Measurements from ENCODE around the gene JUNB. TPM values are rescaled to one million over a fixed set of nuclear protein-coding genes. Genes with fewer than 3 reads are reported as not detected.

The JUNB gene
- 107 TPM for total RNA-seq
- polyA plus RNA-seq, result 545 TPM

DNA sequence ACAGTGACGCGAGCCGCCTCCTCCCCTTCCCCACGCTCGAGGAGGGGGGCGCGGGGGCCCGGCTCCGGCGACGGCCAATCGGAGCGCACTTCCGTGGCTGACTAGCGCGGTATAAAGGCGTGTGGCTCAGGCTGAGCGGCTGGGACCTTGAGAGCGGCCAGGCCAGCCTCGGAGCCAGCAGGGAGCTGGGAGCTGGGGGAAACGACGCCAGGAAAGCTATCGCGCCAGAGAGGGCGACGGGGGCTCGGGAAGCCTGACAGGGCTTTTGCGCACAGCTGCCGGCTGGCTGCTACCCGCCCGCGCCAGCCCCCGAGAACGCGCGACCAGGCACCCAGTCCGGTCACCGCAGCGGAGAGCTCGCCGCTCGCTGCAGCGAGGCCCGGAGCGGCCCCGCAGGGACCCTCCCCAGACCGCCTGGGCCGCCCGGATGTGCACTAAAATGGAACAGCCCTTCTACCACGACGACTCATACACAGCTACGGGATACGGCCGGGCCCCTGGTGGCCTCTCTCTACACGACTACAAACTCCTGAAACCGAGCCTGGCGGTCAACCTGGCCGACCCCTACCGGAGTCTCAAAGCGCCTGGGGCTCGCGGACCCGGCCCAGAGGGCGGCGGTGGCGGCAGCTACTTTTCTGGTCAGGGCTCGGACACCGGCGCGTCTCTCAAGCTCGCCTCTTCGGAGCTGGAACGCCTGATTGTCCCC is at the start of gene JUNB:
TSS of gene JUNB (plus strand) at position 142 of the 706 bp plus-strand sequence. CDS start at position 428, 286 bp downstream.
- peak within 1 kb of the TSS; percentile 98 for H3K27ac ChIP-seq (ENCODE audit: low read depth)
- no peaks in the 10 kb centered on the region for H3K4me1 ChIP-seq (ENCODE audit: insufficient read depth)
- no peaks in the 10 kb centered on the region for H3K36me3 ChIP-seq (ENCODE audit: insufficient read depth)
- WGBS, result under 1% methylated on average over 73 of the region's 73 CpGs
- no peak for DNase-seq (ENCODE audit: extremely low spot score)
- peak within 1 kb of the TSS; percentile 94 for H3K4me3 ChIP-seq (ENCODE audit: low read depth, low read length)

DNA sequence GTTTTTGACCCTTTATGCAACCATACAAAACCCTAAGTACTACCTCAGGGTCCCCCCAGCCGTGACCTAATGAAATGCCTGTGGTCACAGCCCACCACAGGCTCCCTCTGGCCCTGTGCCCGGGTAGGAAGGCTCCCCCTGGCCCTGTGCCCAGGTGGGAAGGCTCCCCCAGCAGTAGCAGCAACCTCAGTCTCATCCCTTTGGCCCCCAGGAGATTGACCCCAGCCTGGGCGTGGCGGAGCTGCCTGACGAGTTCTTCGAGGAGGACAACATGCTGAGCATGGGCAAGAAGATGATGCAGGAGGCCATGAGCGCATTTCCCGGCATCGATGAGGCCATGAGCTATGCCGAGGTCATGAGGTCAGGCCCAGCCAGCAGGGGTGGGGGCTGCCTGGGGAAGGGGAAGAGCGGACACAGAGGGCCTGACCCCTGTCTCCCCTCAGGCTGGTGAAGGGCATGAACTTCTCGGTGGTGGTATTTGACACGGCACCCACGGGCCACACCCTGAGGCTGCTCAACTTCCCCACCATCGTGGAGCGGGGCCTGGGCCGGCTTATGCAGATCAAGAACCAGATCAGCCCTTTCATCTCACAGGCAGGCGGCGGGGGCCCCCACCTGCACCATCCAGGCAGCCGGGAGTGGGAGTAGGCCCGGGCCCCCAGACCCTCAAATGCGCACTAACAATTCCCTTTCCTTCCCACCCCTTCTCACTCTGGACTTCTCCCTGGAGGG is 46.0 kb upstream of the JUNB start:
- 84% methylated on average over 22 of the region's 22 CpGs for WGBS
- Histone ChIP-seq H3K36me3 (ENCODE audit: insufficient read depth) (no peaks in the 10 kb centered on the region), H3K4me3 (ENCODE audit: low read depth, low read length) (no peak overlapping the region), H3K4me1 (ENCODE audit: insufficient read depth) (no peaks in the 10 kb centered on the region), H3K27ac (ENCODE audit: low read depth) (no peak overlapping the region)
- DNase-seq (ENCODE audit: extremely low spot score), result no peak

DNA sequence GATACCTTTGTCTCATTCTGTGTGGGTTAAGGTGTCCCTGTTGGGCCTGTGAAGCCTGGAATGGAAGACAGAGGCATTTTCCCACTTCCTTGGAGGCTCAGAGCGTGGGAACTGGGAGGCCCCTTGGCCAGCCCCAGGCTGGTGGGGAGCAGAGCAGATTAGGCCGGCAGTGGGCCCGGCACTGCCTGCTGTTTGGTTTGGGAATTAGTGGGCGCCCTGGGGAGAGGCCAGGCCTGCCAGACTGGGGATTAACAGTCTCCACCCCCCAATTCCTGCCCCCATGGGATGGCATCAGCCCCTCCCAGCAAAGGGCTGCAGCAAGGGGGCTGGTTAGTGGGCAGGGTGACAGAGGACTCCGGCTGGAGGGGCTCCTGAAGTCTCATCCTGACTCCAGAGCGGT is 42.8 kb upstream of the JUNB start:
- no peaks in the 10 kb centered on the region for H3K36me3 ChIP-seq (ENCODE audit: insufficient read depth)
- no peak overlapping the region for H3K27ac ChIP-seq (ENCODE audit: low read depth)
- 70% methylated on average over 6 of the region's 6 CpGs for WGBS
- no peaks in the 10 kb centered on the region for H3K4me1 ChIP-seq (ENCODE audit: insufficient read depth)
- H3K4me3 ChIP-seq (ENCODE audit: low read depth, low read length), result no peak overlapping the region
- no peak for DNase-seq (ENCODE audit: extremely low spot score)

DNA sequence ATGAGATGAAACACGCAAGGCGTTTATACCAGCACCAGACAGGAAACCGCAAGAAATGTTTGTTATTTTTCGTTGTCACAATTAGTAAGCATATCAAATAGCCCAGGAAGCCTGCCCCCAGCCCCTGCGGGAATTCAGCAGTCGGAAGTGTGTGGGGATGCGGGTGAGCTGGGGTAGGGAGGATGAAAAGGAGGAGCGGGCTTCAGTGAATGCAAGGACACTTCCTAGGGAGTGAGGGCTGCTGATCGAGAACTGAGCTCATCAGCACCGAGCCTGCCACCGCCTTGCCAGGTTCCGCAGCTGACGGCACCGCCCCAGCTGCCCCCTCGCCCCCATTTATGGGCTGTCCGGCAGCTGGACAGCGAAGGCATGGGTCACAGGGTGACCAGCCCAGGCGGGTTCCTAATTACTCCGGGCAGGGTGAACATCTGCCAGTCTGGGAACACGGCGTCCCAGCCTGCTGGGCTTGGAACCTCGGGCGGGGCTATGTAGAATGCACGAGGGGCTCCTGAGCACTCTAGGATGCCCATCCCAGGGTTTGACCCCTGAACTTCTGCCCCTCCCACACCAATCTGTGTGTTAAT is 41.3 kb upstream of the JUNB start:
- Histone ChIP-seq H3K4me1 (ENCODE audit: insufficient read depth) (no peaks in the 10 kb centered on the region), H3K36me3 (ENCODE audit: insufficient read depth) (no peaks in the 10 kb centered on the region), H3K4me3 (ENCODE audit: low read depth, low read length) (no peak overlapping the region), H3K27ac (ENCODE audit: low read depth) (no peak overlapping the region)
- WGBS, result 37% methylated on average over 24 of the region's 24 CpGs
- no peak for DNase-seq (ENCODE audit: extremely low spot score)

DNA sequence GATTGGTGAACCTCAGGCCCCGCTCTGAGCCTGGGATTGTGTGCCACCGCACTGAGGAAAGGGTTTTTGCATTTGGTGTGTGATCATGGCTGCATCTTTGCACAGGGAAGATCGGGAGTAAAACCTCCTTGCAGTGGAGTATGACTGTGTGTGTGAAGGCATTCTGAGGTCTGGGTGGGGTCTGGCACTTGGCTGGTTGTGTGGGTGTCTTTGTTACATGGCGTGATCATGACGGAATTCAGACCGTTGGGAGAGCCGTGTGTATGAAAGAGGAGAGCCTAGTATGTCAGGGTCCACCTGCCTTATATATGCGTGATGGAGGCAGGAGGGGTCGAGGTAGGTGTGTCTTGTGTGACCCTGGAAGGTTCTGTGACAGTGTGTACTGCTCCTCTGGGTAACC is 40.4 kb upstream of the JUNB start:
- WGBS, result 70% methylated on average over 9 of the region's 9 CpGs
- Histone ChIP-seq H3K4me3 (ENCODE audit: low read depth, low read length) (no peak overlapping the region), H3K27ac (ENCODE audit: low read depth) (no peak overlapping the region), H3K36me3 (ENCODE audit: insufficient read depth) (no peaks in the 10 kb centered on the region), H3K4me1 (ENCODE audit: insufficient read depth) (no peaks in the 10 kb centered on the region)
- DNase-seq (ENCODE audit: extremely low spot score), result no peak

DNA sequence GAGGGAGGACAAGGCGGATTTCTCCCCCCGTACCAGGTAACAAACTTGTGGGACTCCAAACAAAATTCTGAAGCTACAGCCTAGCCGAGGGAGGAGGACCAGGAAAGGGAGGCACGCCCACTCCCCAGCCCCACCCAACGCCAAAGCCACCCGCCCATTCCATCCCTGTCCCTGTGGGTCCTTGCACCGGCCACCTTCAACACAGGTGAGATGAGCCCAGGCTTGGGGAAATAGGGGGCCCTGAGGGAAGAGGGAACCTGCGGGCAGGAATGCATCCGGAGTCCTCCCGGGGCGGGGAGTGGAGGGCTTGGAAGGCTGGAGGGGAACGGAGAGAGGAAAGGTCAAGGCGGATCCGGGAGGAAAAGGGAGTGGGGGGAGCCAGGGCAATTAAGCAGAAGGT is 39.7 kb upstream of the JUNB start, which contains the start of gene BEST2:
TSS of gene BEST2 (plus strand) at position 157 of the 400 bp plus-strand sequence. CDS start 802 bp downstream, outside the sequence.
- no peaks in the 10 kb centered on the region for H3K4me1 ChIP-seq (ENCODE audit: insufficient read depth)
- H3K27ac ChIP-seq (ENCODE audit: low read depth), result no peak within 1 kb of the TSS
- no peak for DNase-seq (ENCODE audit: extremely low spot score)
- no peaks in the 10 kb centered on the region for H3K36me3 ChIP-seq (ENCODE audit: insufficient read depth)
- no peak within 1 kb of the TSS for H3K4me3 ChIP-seq (ENCODE audit: low read depth, low read length)
- 59% methylated on average over 14 of the region's 14 CpGs for WGBS

DNA sequence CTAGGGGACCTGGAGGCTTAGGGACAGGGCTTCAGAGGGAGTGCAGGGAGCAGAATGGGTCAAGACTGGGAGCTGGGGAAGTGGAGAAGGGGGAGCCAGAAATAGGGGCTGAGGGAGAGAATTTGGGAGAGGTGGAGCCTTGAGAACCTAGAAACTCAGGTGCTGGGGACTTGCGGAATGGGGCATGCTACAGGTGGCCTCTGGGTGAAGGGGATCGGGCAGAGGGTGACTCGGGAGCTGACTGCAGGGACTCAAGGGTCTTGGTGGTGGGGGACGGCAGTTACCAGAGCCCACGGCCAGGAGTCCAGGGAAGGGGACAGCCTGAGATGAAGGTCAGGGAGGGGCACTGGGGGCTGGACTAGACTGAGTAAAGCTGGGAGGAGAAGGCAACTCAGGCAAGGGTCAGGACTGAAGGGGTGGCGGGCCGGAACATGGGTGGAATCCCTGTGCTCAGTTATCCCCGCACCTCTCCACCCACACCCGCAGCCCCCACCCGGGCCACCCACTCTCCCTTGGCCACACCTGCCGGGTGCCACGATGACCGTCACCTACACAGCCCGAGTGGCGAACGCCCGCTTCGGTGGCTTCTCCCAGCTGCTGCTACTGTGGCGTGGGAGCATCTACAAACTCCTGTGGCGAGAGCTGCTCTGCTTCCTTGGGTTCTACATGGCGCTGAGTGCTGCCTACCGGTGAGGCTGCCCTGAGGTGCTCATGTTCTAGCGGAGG is 39.1 kb upstream of the JUNB start:
- H3K4me3 ChIP-seq (ENCODE audit: low read depth, low read length), result no peak overlapping the region

DNA sequence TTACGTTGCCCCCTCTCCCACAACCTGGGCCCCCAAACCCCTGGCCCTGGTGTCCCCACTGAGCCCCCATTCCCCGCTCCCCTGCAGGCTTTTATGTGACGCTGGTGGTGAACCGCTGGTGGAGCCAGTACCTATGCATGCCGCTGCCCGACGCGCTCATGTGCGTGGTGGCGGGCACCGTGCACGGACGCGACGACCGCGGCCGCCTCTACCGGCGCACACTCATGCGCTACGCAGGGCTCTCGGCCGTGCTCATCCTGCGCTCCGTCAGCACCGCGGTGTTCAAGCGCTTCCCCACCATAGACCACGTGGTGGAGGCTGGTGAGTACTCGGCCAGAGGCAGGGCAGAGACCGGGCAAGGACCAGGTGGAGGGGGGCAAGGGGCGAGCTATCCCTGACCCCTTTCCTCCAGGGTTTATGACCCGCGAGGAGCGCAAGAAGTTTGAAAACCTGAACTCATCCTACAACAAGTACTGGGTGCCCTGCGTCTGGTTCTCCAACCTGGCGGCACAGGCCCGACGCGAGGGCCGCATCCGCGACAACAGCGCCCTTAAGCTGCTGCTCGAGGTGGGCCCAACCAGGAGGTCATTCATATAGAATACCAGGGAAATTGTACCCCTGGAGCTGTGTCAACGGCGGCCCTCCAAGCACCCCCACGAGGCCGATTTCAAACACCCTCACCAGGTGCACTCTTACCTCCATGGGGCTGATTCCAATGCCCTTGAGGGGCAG is 36.7 kb upstream of the JUNB start:
- Histone ChIP-seq H3K4me1 (ENCODE audit: insufficient read depth) (no peaks in the 10 kb centered on the region), H3K36me3 (ENCODE audit: insufficient read depth) (no peaks in the 10 kb centered on the region), H3K27ac (ENCODE audit: low read depth) (no peak overlapping the region), H3K4me3 (ENCODE audit: low read depth, low read length) (no peak overlapping the region)
- 69% methylated on average over 50 of the region's 50 CpGs for WGBS
- no peak for DNase-seq (ENCODE audit: extremely low spot score)

More for the DNA sequence above, 39.1 kb upstream of the JUNB start:
- DNase-seq (ENCODE audit: extremely low spot score), result no peak
- Histone ChIP-seq H3K4me1 (ENCODE audit: insufficient read depth) (no peaks in the 10 kb centered on the region), H3K36me3 (ENCODE audit: insufficient read depth) (no peaks in the 10 kb centered on the region), H3K27ac (ENCODE audit: low read depth) (no peak overlapping the region)
- WGBS, result 85% methylated on average over 23 of the region's 23 CpGs

DNA sequence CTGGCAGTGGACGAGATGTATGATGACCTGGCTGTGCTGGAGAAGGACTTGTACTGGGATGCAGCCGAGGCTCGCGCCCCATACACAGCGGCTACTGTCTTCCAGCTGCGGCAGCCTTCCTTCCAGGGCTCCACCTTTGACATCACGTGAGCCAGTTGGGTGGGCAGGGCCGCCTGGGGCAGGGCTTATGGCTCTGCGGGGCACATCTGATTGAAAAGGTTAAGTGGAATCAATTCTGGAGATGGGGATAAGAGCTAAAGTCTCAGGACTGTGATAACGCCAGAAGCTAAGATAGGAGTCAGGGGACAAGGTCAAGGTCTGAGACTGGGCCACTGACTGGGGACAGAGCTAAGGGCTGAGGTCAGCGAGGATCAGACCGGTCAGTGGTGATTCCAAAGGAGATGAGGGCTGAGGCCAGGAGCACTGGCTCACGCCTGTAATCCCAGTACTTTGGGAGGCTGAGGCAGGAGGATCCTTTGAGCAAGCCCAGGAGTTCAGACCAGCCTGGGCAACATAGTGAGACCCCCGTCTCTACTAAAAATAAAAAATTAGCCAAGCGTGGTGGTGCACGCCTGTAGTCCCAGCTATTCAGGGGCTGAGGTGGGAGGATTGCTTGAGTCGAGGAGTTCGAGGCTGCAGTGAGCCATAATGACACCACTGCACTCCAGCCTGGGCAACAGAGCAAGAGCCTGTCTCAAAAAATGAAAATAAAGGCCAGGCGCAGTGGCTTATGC is 35.0 kb upstream of the JUNB start:
- Histone ChIP-seq H3K36me3 (ENCODE audit: insufficient read depth) (no peaks in the 10 kb centered on the region), H3K4me1 (ENCODE audit: insufficient read depth) (no peaks in the 10 kb centered on the region), H3K4me3 (ENCODE audit: low read depth, low read length) (no peak overlapping the region), H3K27ac (ENCODE audit: low read depth) (no peak overlapping the region)
- DNase-seq (ENCODE audit: extremely low spot score), result no peak
- WGBS, result 88% methylated on average over 19 of the region's 19 CpGs

DNA sequence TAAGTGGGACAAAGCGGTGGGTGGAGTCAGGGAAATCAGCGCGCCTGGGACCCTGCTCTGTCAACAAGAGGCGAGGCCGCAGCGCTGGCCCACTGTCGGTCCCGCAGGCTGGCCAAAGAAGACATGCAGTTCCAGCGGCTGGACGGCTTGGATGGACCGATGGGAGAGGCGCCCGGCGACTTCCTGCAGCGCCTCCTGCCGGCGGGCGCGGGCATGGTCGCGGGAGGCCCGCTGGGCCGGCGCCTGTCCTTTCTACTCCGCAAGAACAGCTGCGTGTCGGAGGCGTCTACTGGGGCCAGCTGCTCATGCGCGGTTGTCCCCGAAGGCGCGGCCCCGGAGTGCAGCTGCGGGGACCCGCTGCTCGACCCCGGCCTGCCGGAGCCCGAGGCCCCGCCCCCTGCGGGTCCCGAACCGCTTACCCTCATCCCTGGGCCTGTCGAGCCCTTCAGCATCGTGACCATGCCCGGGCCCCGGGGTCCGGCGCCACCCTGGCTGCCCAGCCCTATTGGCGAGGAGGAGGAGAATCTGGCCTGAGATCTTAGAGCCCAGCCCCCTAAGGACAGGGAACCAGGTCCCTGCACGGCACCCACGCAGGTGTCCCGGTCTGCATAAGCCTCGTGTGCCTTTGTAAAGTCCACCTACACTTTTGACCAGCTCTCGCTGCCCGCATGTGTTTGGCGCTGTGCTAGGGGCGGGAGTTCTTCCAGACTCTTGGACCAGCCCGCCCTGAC is 33.6 kb upstream of the JUNB start:
- Histone ChIP-seq H3K4me1 (ENCODE audit: insufficient read depth) (no peaks in the 10 kb centered on the region), H3K4me3 (ENCODE audit: low read depth, low read length) (peak overlapping the region; percentile 16), H3K36me3 (ENCODE audit: insufficient read depth) (no peaks in the 10 kb centered on the region), H3K27ac (ENCODE audit: low read depth) (no peak overlapping the region)
- DNase-seq (ENCODE audit: extremely low spot score), result no peak
- 4% methylated on average over 60 of the region's 60 CpGs for WGBS

DNA sequence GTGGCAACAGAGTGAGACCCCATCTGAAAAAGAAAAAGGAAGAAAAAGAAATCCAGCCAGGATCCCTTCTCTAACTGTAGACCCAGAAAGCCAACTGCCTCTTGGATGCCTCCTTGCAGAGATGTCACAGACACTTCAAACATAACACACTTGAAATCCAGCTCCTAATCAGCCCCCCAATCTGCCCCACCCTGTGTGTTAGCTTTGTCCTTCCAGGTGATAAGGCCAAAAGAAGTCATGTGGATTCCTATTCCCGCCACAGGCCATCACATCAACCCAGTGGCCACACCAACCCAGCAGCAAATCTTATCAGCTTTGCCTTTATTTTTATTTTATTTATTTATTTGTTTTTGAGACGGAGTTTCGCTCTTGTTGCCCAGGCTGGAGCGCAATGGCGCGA is 31.6 kb upstream of the JUNB start:
- no peak overlapping the region for H3K4me3 ChIP-seq (ENCODE audit: low read depth, low read length)
- 88% methylated on average over 6 of the region's 6 CpGs for WGBS
- H3K27ac ChIP-seq (ENCODE audit: low read depth), result no peak overlapping the region
- DNase-seq (ENCODE audit: extremely low spot score), result no peak
- H3K36me3 ChIP-seq (ENCODE audit: insufficient read depth), result no peaks in the 10 kb centered on the region
- H3K4me1 ChIP-seq (ENCODE audit: insufficient read depth), result no peaks in the 10 kb centered on the region

DNA sequence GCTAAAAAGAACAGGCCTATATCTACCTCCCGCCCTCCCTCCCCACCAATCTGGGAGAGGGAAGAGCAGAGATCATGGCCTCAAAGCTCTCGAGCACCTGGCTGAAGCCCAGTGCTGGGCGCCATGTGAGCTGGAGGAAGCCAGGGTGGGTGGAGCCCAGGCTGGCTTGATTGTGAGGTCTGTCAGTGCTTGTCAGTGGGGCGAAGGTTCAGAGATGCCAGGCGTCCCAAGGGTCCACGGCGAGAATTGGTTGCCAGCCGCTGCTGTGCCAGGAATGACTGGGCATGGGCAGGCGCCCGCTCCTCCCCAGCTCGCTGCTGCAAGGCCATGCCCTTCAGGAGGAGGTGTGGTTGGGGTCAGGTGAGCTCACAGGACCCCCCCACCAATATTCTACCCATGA is 28.2 kb upstream of the JUNB start:
- 96% methylated on average over 11 of the region's 11 CpGs for WGBS
- Histone ChIP-seq H3K36me3 (ENCODE audit: insufficient read depth) (no peaks in the 10 kb centered on the region), H3K4me3 (ENCODE audit: low read depth, low read length) (no peak overlapping the region), H3K4me1 (ENCODE audit: insufficient read depth) (no peaks in the 10 kb centered on the region), H3K27ac (ENCODE audit: low read depth) (no peak overlapping the region)
- no peak for DNase-seq (ENCODE audit: extremely low spot score)
